Keratinocyte (primary cell): Measurements from ENCODE around the gene NLRP6. TPM values are rescaled to one million over a fixed set of nuclear protein-coding genes. Genes with fewer than 3 reads are reported as not detected.

Source experiments
- DNase-seq: peaks from one replicate; pipeline ENCODE4 v3.0.0-alpha.2; 2011; ENCODE audit warnings: low read depth, missing footprints, low spot score
- FAIRE-seq: peaks from 2 replicates; lab custom pipeline; 2011; peaks lifted over from hg19 to GRCh38; lab: Jason Lieb, UNC
- H2AFZ ChIP-seq: 2 replicates; pipeline ENCODE4 v1.6.0; 2012; ENCODE audit warnings: low read length, control low read depth, inconsistent platforms; ENCODE audit not compliant: control insufficient read depth
- H3K27ac ChIP-seq: 2 replicates; pipeline ENCODE4 v1.5.1; 2011; ENCODE audit warnings: low read length; ENCODE audit not compliant: control insufficient read depth, insufficient read depth
- H3K27me3 ChIP-seq: 3 replicates; pipeline ENCODE4 v1.6.0; 2011; ENCODE audit warnings: low read length; ENCODE audit not compliant: control insufficient read depth, insufficient read depth; ENCODE audit errors: extremely low read depth
- H3K36me3 ChIP-seq, 2 experiments: 2 replicates in 1 of 2; 3 replicates in 1 of 2; pipeline ENCODE4 v1.5.1; 2011; ENCODE audit warnings: low read length in 2 of 2, mild to moderate bottlenecking in 1 of 2; ENCODE audit not compliant: control insufficient read depth in 2 of 2, insufficient read depth in 2 of 2; ENCODE audit errors: extremely low read depth in 1 of 2
- H3K4me1 ChIP-seq: 3 replicates; pipeline ENCODE4 v1.5.1; 2011; ENCODE audit warnings: low read length; ENCODE audit not compliant: control insufficient read depth, insufficient read depth; ENCODE audit errors: extremely low read depth
- H3K4me2 ChIP-seq: 3 replicates; pipeline ENCODE4 v1.6.0; 2011; ENCODE audit warnings: low read depth, low read length; ENCODE audit not compliant: control insufficient read depth, insufficient read depth; ENCODE audit errors: extremely low read depth
- H3K4me3 ChIP-seq, 3 experiments: fragments of 200-600 bp in 1 of 3; sonication (generic) in 1 of 3; 2 replicates in 2 of 3; 3 replicates in 1 of 3; pipeline ENCODE4 v1.5.1; 2011 to 2016; ENCODE audit warnings: low read length in 3 of 3, mild to moderate bottlenecking in 3 of 3, control low read depth in 2 of 3, inconsistent platforms in 1 of 3, low read depth in 1 of 3, mixed read lengths in 1 of 3, mixed run types in 1 of 3, moderate library complexity in 1 of 3; ENCODE audit not compliant: control insufficient read depth in 2 of 3, insufficient read depth in 2 of 3; ENCODE audit errors: extremely low read depth in 1 of 3
- H3K79me2 ChIP-seq: 2 replicates; pipeline ENCODE4 v1.6.0; 2012; ENCODE audit warnings: low read length; ENCODE audit not compliant: control insufficient read depth, insufficient read depth
- H3K9ac ChIP-seq: 3 replicates; pipeline ENCODE4 v1.6.0; 2011; ENCODE audit warnings: low read length; ENCODE audit not compliant: control insufficient read depth, insufficient read depth; ENCODE audit errors: extremely low read depth
- H3K9me1 ChIP-seq: 3 replicates; pipeline ENCODE4 v1.6.0; 2011; ENCODE audit warnings: low read length; ENCODE audit not compliant: control insufficient read depth, insufficient read depth; ENCODE audit errors: extremely low read depth
- H3K9me3 ChIP-seq: 2 replicates; pipeline ENCODE4 v1.5.1; 2012; ENCODE audit warnings: low read depth, low read length; ENCODE audit not compliant: control insufficient read depth
- H4K20me1 ChIP-seq: 3 replicates; pipeline ENCODE4 v1.6.0; 2011; ENCODE audit warnings: low read length; ENCODE audit not compliant: control insufficient read depth, insufficient read depth; ENCODE audit errors: extremely low read depth
- CTCF ChIP-seq, 3 experiments: IDR thresholded peaks in 1 of 3; conservative IDR thresholded peaks in 1 of 3; optimal IDR thresholded peaks in 1 of 3; 2 replicates in 2 of 3; 3 replicates in 1 of 3; pipeline versions ENCODE3 to v1.5.1; 2011; ENCODE audit warnings: low read length in 3 of 3, mild to moderate bottlenecking in 3 of 3, moderate library complexity in 2 of 3, control low read depth in 1 of 3, inconsistent platforms in 1 of 3; ENCODE audit not compliant: insufficient read depth in 2 of 3; ENCODE audit errors: extremely low read depth in 1 of 3
- EZH2 ChIP-seq: IDR thresholded peaks from one replicate; pipeline ENCODE4 v1.6.1; 2012; ENCODE audit warnings: inconsistent platforms, mild to moderate bottlenecking, low read length, moderate library complexity
- dilution Hi-C: fragments of 300-500 bp; cut with MboI; formaldehyde crosslinking; loops from one replicate; pipeline ENCODE4 v1.7.0; 2020; ENCODE audit warnings: low sequenced_read_pairs; ENCODE audit not compliant: extremely low pct_ligation_motif_present
- polyA plus RNA-seq, 5 experiments: library from polyadenylated mRNA; depleted of rRNA in 3 of 5; stranded (reverse) in 3 of 5; stranded (forward) in 1 of 5; unstranded in 1 of 5; fragments of >200 nt; gene quantifications; 1 replicate in 1 of 5; 2 replicates in 3 of 5; 3 replicates in 1 of 5; pipeline versions ENCODE4 v1.2.1 to v1.2.3, GENCODE V29; 2011 to 2012; ENCODE audit warnings: missing spikeins in 2 of 5, low read depth in 1 of 5, low replicate concordance in 1 of 5

The NLRP6 gene
- polyA plus RNA-seq, 1 donor (not counting 4 experiments of a cell fraction or from before 2014, with no cell fraction given): not detected

DNA sequence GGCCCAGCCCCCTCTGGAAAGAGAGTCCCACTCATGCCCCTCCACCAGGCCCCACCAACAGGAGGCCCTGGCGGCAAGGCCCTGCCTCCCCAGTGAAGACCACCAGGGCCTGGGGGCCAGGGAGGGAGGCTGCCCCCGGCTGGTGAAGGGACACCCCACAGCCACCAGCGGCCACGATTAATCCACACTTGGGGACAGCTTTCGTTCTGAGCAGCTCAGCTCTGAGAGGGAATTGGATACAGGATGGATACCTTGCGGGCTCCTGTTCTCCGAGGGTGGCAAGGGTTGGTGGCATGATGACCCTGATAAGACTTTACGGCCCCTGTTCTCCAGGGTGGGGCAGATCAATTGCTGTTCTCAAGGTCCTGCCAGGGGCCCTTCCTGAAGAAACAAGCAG, 6.9 kb upstream of the NLRP6 start:
- Histone ChIP-seq H3K9me1 (no peaks in the 10 kb centered on the region), H3K4me3 (no peak overlapping the region), H3K79me2 (no peaks in the 10 kb centered on the region), H3K9ac (no peak overlapping the region), H3K36me3 (no peaks in the 10 kb centered on the region), H4K20me1 (no peaks in the 10 kb centered on the region), H3K9me3 (no peaks in the 10 kb centered on the region), H3K4me2 (no peak overlapping the region), H2AFZ (no peak overlapping the region), H3K27ac (no peak overlapping the region), H3K27me3 (peaks cover 6% of the 10 kb centered on the region), H3K4me1 (peaks cover 7% of the 10 kb centered on the region)
- dilution Hi-C loops: no loop called here
- TF ChIP-seq EZH2 (no peak), CTCF (optimal IDR thresholded peaks at IDR 0.05 in 1 of 3, IDR thresholded peaks at IDR 0.05 in 1 of 3, conservative IDR thresholded peaks at IDR 0.05 in 1 of 3; ENCODE audit: extremely low read depth in 1 of 3, insufficient read depth in 2 of 3, low read length in 3 of 3) (no peak)
- DNase-seq (no peak), FAIRE-seq (no peak)

DNA sequence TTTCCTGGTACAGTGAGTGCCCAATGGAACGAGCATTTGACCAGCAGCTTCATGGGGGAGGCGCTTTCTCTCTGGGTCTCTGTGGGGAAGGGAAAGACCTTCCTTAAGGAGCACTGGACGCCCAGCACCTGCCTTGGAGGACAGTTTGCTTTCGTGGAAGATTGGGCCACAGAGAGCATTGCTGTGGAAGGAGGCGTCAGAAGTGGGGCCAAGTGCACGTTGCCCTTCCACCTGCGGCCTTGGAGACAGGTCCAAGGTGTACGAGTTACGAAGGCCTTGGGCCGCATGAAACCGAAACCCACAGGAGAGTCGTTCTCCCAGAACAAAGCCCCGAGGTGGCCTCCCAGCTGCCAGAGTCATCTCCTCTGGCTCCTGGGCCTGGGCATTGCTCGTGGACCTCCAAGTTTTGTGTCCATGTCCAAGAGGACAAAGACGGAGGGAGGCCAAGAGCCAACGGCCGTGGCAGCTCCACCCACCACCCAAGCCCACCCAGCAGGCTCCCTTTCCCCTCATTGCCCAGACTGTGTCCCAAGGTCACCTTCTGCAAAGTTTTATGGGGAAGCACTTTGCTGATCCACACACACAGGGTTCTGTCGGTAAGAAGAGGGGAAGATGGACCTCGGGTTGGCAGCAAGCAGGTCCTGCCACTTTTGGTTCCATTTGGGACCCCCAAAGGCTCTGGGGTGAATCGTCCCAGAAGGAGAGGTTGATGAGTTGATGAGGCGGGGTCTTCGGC, 5.8 kb upstream of the NLRP6 start:
- no peak overlapping the region for H3K4me2 ChIP-seq
- H3K27ac ChIP-seq: no peak overlapping the region
- FAIRE-seq (no peak), DNase-seq (no peak)
- H3K36me3 ChIP-seq: no peaks in the 10 kb centered on the region
- peaks cover 6% of the 10 kb centered on the region for H3K27me3 ChIP-seq
- dilution Hi-C loops: no loop called here
- H3K9me3 ChIP-seq: no peaks in the 10 kb centered on the region
- H3K9me1 ChIP-seq: no peaks in the 10 kb centered on the region
- no peak overlapping the region for H3K4me3 ChIP-seq
- TF ChIP-seq CTCF (optimal IDR thresholded peaks at IDR 0.05 in 1 of 3, IDR thresholded peaks at IDR 0.05 in 1 of 3, conservative IDR thresholded peaks at IDR 0.05 in 1 of 3; ENCODE audit: extremely low read depth in 1 of 3, insufficient read depth in 2 of 3, low read length in 3 of 3) (no peak), EZH2 (no peak)
- H4K20me1 ChIP-seq: no peaks in the 10 kb centered on the region
- H3K4me1 ChIP-seq: peaks cover 7% of the 10 kb centered on the region
- no peak overlapping the region for H2AFZ ChIP-seq
- no peak overlapping the region for H3K9ac ChIP-seq
- H3K79me2 ChIP-seq: no peaks in the 10 kb centered on the region
